Endothelial cell of umbilical vein (primary cell): ENCODE data around the gene B9D1.

Experiments used
- CTCF ChIP-seq, 2 donors: IDR thresholded peaks; 1 replicate in 1 of 2; 2 replicates in 1 of 2; pipeline ENCODE4 v1.5.1; 2011; ENCODE audit warnings: low read length in 2 of 2, mild to moderate bottlenecking in 2 of 2, moderate library complexity in 2 of 2, control low read depth in 1 of 2, inconsistent platforms in 1 of 2, low read depth in 1 of 2; ENCODE audit not compliant: insufficient read depth in 1 of 2; ENCODE audit errors: extremely low read depth in 1 of 2
- EZH2 ChIP-seq: IDR thresholded peaks from 2 replicates; pipeline ENCODE4 v1.6.1; 2012; ENCODE audit warnings: borderline replicate concordance, low read depth, mild to moderate bottlenecking, moderate library complexity, low read length, inconsistent platforms; ENCODE audit not compliant: severe bottlenecking
- JUN ChIP-seq: IDR thresholded peaks from 2 replicates; pipeline ENCODE4 v1.6.1; 2011; ENCODE audit warnings: borderline replicate concordance, low read depth; ENCODE audit not compliant: insufficient read length, insufficient read depth
- MAX ChIP-seq: IDR thresholded peaks from 2 replicates; pipeline ENCODE4 v1.6.1; 2011; ENCODE audit not compliant: insufficient read depth, insufficient read length
- MYC ChIP-seq: IDR thresholded peaks from one replicate; pipeline ENCODE4 v1.6.1; 2011; ENCODE audit warnings: mild to moderate bottlenecking, low read depth, low read length
- POLR2A ChIP-seq: IDR thresholded peaks from 2 replicates; pipeline ENCODE4 v1.6.1; 2012; ENCODE audit warnings: low read depth, mild to moderate bottlenecking, control low read depth, low read length
- POLR2AphosphoS5 ChIP-seq: IDR thresholded peaks from 2 replicates; pipeline ENCODE4 v1.6.1; 2012; ENCODE audit warnings: low read depth, mild to moderate bottlenecking, control low read depth, low read length, moderate library complexity; ENCODE audit not compliant: insufficient read depth

- TF ChIP-seq CTCF (IDR thresholded peaks at IDR 0.05; ENCODE audit: extremely low read depth in 1 of 2, insufficient read depth in 1 of 2, low read depth in 1 of 2, low read length in 2 of 2) (no peak), EZH2 (no peak), POLR2AphosphoS5 (no peak), MAX (no peak), POLR2A (no peak), MYC (no peak), JUN (no peak)
Observed at GRCh38 chr17:19365499-19365817, 2.9 kb upstream of the B9D1 start.
